ENCODE measurements around the gene EVC.

Gene EVC

DNA sequence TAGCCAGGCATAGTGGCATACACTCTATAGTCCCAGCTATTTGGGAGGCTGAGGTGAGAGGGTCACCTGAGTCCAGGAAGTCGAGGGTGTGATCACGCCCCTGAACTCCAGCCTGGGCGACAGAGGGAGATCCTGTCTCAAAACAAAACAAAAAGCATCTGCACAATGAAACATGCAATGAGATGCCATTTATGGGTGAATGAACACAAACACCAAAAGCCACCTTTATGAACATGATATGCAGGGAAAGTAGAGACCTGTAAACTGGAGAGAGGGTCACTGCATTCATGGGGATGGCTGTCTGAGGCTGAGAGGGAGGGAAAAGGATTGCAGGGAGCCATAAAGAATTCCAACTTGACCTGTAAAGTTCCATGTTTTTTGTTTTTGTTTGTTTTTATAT lies 70.7 kb downstream of the EVC start:
- DNase-seq, result no peak
- Histone ChIP-seq H4K20me1 (ENCODE audit: insufficient read depth, low read length) (no peaks in the 10 kb centered on the region), H3K36me3 (replicated peaks; ENCODE audit: insufficient read depth, low read length) (peaks cover 4% of the 10 kb centered on the region; the same call in 1 of the 2 replicates), H3K4me3 (ENCODE audit: low read length) (no peak overlapping the region), H3K9ac (ENCODE audit: low read length) (no peak overlapping the region), H3K79me2 (ENCODE audit: low read length) (0 out of 2 replicates have a peak, but pooled peaks cover 5% of the 10 kb centered on the region), H3K4me2 (ENCODE audit: low read depth, low read length) (no peak overlapping the region), H3F3A (ENCODE audit: insufficient read depth, low read length) (no peaks in the 10 kb centered on the region), H3K9me2 (replicated peaks; ENCODE audit: insufficient read depth, low read length) (no peaks in the 10 kb centered on the region), H2AFZ (ENCODE audit: low read length) (no peak overlapping the region), H3K27me3 (replicated peaks; ENCODE audit: insufficient read depth, low read length) (no peaks in the 10 kb centered on the region), H3K27ac (ENCODE audit: low read length) (no peak overlapping the region), H3K9me3 (replicated peaks; ENCODE audit: insufficient read depth, low read length) (no peaks in the 10 kb centered on the region), H3K4me1 (ENCODE audit: low read length) (no peaks in the 10 kb centered on the region)
- TF ChIP-seq EZH2phosphoT487 (IDR thresholded peaks at IDR 0.05; ENCODE audit: low read length), result no peak
- TF ChIP-seq, protein P1, sequence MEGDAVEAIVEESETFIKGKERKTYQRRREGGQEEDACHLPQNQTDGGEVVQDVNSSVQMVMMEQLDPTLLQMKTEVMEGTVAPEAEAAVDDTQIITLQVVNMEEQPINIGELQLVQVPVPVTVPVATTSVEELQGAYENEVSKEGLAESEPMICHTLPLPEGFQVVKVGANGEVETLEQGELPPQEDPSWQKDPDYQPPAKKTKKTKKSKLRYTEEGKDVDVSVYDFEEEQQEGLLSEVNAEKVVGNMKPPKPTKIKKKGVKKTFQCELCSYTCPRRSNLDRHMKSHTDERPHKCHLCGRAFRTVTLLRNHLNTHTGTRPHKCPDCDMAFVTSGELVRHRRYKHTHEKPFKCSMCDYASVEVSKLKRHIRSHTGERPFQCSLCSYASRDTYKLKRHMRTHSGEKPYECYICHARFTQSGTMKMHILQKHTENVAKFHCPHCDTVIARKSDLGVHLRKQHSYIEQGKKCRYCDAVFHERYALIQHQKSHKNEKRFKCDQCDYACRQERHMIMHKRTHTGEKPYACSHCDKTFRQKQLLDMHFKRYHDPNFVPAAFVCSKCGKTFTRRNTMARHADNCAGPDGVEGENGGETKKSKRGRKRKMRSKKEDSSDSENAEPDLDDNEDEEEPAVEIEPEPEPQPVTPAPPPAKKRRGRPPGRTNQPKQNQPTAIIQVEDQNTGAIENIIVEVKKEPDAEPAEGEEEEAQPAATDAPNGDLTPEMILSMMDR (IDR thresholded peaks at IDR 0.05; ENCODE audit: low read length), result no peak
- TF ChIP-seq EZH2 (optimal IDR thresholded peaks at IDR 0.05; ENCODE audit: low read depth, low read length), result no peak

- no peak for DNase-seq
- Histone ChIP-seq H3K9me2 (replicated peaks; ENCODE audit: insufficient read depth, low read length) (no peaks in the 10 kb centered on the region), H3K27me3 (replicated peaks; ENCODE audit: insufficient read depth, low read length) (no peaks in the 10 kb centered on the region), H4K20me1 (ENCODE audit: insufficient read depth, low read length) (no peaks in the 10 kb centered on the region), H3K36me3 (replicated peaks; ENCODE audit: insufficient read depth, low read length) (peaks cover 4% of the 10 kb centered on the region; the same call in 1 of the 2 replicates), H3K9me3 (replicated peaks; ENCODE audit: insufficient read depth, low read length) (no peaks in the 10 kb centered on the region), H3K9ac (ENCODE audit: low read length) (no peak overlapping the region), H3F3A (ENCODE audit: insufficient read depth, low read length) (no peaks in the 10 kb centered on the region), H2AFZ (ENCODE audit: low read length) (no peak overlapping the region), H3K4me1 (ENCODE audit: low read length) (no peaks in the 10 kb centered on the region), H3K4me2 (ENCODE audit: low read depth, low read length) (no peak overlapping the region), H3K4me3 (ENCODE audit: low read length) (no peak overlapping the region), H3K79me2 (ENCODE audit: low read length) (no peaks in the 10 kb centered on the region), H3K27ac (ENCODE audit: low read length) (no peak overlapping the region)
- TF ChIP-seq EZH2phosphoT487 (IDR thresholded peaks at IDR 0.05; ENCODE audit: low read length) (no peak), EZH2 (optimal IDR thresholded peaks at IDR 0.05; ENCODE audit: low read depth, low read length) (no peak)
- TF ChIP-seq, protein P1 (IDR thresholded peaks at IDR 0.05; ENCODE audit: low read length), result no peak
These were observed 72.0 kb downstream of the EVC start for GRCh38 chr4:5782829-5783476.

- Histone ChIP-seq H3K4me2 (ENCODE audit: low read depth, low read length) (no peak overlapping the region), H3K9me2 (replicated peaks; ENCODE audit: insufficient read depth, low read length) (no peaks in the 10 kb centered on the region), H3K4me3 (ENCODE audit: low read length) (no peak overlapping the region), H3K36me3 (replicated peaks; ENCODE audit: insufficient read depth, low read length) (peaks cover 4% of the 10 kb centered on the region; the same call in 1 of the 2 replicates), H3K79me2 (ENCODE audit: low read length) (no peaks in the 10 kb centered on the region), H3K4me1 (ENCODE audit: low read length) (no peaks in the 10 kb centered on the region), H4K20me1 (ENCODE audit: insufficient read depth, low read length) (no peaks in the 10 kb centered on the region), H3K9ac (ENCODE audit: low read length) (no peak overlapping the region), H3K27ac (ENCODE audit: low read length) (no peak overlapping the region), H3K27me3 (replicated peaks; ENCODE audit: insufficient read depth, low read length) (no peaks in the 10 kb centered on the region), H3F3A (ENCODE audit: insufficient read depth, low read length) (no peaks in the 10 kb centered on the region), H3K9me3 (replicated peaks; ENCODE audit: insufficient read depth, low read length) (no peaks in the 10 kb centered on the region), H2AFZ (ENCODE audit: low read length) (no peak overlapping the region)
- DNase-seq, result no peak
- no peak for TF ChIP-seq EZH2phosphoT487 (IDR thresholded peaks at IDR 0.05; ENCODE audit: low read length)
- no peak for TF ChIP-seq EZH2 (optimal IDR thresholded peaks at IDR 0.05; ENCODE audit: low read depth, low read length)
- TF ChIP-seq, protein P1 (IDR thresholded peaks at IDR 0.05; ENCODE audit: low read length), result no peak
These were observed 72.5 kb downstream of the EVC start for GRCh38 chr4:5783486-5783885.

All from MM.1S (cell line).